Astrocyte of the spinal cord (primary cell): ENCODE data around the gene NELL2.

Source experiments
- DNase-seq: peaks from one replicate; pipeline ENCODE4 v3.0.0; 2011; ENCODE audit warnings: low read depth, low spot score
- H3K4me3 ChIP-seq: 2 replicates; pipeline ENCODE4 v1.5.1; 2011; ENCODE audit warnings: low read depth, mild to moderate bottlenecking, low read length, moderate library complexity
- in situ Hi-C: cut with HindIII; loops from 2 replicates; pipeline ENCODE4 v1.10.0; 2017; ENCODE audit warnings: low sequenced_read_pairs
- TF ChIP-seq, protein P1 (sequence below): IDR thresholded peaks from 2 replicates; pipeline ENCODE4 v1.5.1; 2012; ENCODE audit warnings: low read depth, mild to moderate bottlenecking, low read length, inconsistent platforms

Gene NELL2

DNA sequence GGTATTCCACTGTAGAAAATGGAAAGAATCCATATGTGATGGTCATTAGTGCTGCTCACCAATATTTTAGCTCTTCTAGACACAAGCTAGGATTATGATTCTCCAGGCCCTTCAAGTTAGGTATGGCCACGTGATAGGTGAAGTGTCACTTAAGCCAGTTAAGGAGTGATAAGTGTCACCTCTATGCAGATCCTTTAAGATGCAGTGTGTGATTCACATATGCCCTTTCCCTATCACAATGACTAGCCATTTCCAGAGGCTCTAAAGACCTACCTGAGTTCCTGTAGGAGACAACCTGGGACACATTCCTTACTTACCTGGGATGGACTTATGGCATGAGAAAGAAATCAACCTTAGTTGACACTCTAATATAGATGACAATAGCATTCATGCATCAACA is 343.2 kb downstream of the NELL2 start:
- no peak overlapping the region for H3K4me3 ChIP-seq
- TF ChIP-seq, protein P1, sequence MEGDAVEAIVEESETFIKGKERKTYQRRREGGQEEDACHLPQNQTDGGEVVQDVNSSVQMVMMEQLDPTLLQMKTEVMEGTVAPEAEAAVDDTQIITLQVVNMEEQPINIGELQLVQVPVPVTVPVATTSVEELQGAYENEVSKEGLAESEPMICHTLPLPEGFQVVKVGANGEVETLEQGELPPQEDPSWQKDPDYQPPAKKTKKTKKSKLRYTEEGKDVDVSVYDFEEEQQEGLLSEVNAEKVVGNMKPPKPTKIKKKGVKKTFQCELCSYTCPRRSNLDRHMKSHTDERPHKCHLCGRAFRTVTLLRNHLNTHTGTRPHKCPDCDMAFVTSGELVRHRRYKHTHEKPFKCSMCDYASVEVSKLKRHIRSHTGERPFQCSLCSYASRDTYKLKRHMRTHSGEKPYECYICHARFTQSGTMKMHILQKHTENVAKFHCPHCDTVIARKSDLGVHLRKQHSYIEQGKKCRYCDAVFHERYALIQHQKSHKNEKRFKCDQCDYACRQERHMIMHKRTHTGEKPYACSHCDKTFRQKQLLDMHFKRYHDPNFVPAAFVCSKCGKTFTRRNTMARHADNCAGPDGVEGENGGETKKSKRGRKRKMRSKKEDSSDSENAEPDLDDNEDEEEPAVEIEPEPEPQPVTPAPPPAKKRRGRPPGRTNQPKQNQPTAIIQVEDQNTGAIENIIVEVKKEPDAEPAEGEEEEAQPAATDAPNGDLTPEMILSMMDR, result no peak
- in situ Hi-C loops, result no loop called here
- DNase-seq, result no peak

DNA sequence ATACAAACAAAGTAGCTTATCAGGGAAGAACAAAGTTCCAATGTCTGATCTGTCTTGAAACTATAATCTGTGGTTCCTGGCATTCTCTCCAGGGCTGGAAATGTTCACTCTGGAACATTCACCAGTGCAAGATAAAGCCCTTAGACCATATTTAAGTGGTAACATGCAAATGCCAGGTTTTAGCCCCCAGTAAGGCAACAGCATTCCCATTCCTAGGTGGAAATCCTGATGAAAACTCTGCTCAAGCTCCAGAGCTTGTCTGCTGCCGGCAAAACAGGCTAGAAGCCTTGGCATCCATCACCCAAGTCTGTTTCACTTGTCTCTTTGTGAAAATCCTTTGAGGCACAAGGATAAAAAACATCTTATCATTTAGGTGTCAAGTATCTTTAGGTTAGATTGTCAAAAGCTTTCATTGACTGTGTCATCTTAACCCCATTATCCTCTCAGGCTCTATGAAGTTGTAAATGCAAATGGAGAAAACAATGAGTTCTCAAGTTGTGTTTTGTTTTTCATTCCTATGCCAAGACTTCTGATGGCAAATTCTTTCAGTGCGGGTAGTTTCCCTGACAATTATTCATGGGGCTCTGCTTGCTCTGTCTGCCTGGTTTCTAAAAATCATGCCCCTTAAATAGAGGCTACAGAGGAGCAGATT is 344.7 kb downstream of the NELL2 start:
- in situ Hi-C loops, result no loop called here
- no peak for DNase-seq
- H3K4me3 ChIP-seq, result no peak overlapping the region

DNA sequence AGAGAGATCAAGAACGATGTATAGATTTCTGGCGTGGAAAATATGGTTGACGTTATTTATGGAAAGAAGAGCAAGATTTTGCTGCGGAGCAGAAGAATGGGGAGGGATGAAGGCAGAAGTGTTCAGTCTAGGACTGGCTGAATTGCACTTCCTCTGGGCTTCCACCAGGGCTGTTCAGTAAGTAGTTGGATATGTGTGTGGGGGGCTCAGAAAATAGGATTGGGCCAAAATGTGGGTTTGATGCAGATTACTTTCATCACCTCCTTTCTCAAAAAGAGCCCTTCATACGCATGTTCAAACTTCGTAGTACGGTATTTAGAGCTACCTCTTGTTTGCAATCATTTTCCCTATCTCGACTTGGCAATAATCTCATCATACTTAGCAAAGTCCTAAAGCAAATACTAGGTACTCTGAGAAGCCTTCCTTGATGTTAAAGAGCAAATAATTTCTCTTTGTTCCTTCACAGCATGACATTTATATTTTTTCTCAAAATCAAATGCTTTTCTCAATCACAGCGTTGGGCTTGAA is 349.4 kb downstream of the NELL2 start:
- no peak overlapping the region for H3K4me3 ChIP-seq
- TF ChIP-seq, protein P1, result no peak
- DNase-seq, result no peak
- in situ Hi-C loops, result no loop called here

More for the DNA sequence above, 344.7 kb downstream of the NELL2 start:
- TF ChIP-seq, protein P1, result no peak

DNA sequence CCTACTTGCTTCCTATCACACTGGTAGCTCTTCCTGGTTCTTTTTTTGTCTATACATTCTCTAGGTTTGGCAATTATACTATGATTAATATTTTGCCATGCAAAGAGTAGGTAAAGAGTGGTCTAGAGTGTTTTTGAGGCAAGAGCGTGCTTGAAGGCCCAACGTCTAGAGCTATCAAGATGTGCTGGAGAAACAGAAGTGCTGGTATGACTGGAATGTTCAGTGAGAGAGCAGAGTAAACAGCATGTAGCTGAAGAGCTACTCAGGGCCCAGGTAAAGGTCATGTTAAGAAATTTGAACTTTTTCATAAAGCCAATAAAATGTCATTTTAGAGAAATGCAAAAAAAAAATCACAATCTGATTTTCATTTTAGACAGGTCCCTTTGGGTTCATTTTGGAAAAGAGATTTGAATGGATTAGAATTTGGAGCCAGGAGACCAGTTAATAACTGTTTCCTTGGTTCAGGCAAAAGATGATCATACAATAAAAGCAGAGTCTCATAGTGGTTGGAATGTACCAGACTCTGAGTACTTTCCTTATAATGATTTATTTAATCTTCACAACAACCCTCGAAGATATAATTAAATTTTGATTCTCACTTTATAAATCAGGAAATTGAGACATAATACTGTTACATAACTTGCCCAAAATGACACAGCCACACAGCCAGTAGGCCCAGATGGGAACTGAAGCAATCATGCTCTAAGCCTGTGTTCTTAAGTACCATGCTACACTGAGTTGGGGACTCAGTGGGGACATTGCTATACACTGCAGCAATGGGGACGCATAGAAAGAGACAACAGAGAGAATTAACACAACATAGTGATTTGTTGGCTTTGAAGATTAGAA is 350.1 kb downstream of the NELL2 start:
- TF ChIP-seq, protein P1, result no peak
- in situ Hi-C loops, result no loop called here
- no peak for DNase-seq
- H3K4me3 ChIP-seq, result no peak overlapping the region

DNA sequence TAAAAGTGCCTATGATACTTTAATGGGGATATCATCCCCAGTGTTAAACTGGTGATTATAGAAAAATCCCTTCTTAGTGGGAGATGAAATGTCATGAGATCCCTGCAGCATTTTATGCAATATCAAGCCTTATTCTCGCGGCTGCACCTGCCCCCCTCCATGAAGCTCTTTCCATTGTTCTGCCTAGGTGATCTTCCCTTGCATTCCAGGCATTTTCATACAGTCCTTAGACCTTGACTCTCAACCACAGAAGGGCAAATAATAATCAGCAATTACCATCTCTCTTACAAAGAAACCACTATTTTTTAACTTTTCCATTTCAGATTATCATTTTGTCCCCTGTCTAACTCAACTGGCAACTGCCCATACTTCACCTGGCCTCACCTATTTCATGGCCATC is 352.3 kb downstream of the NELL2 start:
- TF ChIP-seq, protein P1, result no peak
- in situ Hi-C loops, result no loop called here
- no peak overlapping the region for H3K4me3 ChIP-seq
- no peak for DNase-seq

DNA sequence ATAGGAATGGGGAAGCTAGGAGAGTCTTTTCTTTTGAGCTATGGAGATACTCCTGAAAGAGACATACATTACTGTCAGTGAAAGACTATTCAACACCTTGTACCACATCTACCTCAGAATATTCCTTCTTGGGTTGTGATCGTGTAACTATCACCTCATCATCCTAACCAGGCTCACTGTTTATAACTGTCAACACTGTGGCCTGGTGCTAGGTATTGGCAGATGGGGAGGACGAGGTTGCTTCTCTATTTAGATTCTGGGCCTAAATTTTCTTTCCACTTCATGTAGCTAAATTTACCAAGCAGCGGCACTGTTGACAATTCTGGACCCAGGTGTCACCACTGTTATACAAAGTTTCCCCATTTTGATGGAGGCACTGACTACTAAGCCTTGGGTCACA is 354.4 kb downstream of the NELL2 start:
- TF ChIP-seq, protein P1, result no peak
- no peak overlapping the region for H3K4me3 ChIP-seq
- in situ Hi-C loops, result no loop called here
- DNase-seq, result no peak
